ENCODE measurements around the gene ANTXR1. TPM values are rescaled to one million over a fixed set of nuclear protein-coding genes. Genes with fewer than 3 reads are reported as not detected.

ANTXR1 gene
- total RNA-seq, 2 experiments from 2014 or later = not detected

DNA sequence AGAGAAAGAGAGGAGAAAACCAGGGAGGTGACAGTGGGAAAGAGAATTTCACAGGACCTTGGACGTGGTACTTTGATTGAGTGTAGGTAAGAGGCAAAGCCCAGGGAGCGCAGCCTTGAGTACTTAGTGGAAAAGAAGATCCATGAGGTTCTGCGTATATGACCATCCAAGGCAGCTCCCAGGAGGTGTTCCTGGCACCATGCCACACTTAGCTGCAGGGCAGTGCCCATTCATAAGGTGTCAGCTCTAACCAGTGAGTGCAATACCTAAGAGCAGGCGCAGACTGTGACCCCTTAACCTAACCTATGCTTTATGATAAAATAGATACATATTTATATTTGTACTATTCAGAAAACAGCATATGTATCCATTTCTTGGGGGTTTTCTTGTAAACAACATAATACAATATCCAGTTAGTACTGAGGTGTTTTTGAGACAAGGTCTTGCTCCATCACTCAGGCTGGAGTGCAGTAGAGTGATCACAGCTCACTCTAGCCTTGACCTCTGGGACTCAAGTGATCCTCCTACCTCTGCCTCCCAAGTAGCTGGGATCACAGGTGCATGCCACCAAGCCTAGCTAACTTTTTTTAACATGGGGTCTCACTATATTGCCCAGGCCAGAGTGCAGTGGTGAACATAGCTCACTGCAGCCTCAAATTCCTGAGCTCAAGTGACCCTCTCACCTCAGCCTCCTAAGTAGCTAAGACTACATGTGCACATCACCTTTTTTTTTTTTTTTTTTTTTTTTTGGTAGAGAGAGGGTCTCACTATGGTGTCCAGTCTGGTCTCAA is 199.5 kb downstream of the ANTXR1 start:
- ChIA-PET CTCF (no interaction called here), POLR2A (interaction anchor here (0.6 kb wide), 1 partner anchor 65 kb away, joined by 3 read pairs; no protein-coding TSS in a partner anchor)
- no peaks in the 10 kb centered on the region for H3K4me1 Mint-ChIP-seq (ENCODE audit: low read depth)

DNA sequence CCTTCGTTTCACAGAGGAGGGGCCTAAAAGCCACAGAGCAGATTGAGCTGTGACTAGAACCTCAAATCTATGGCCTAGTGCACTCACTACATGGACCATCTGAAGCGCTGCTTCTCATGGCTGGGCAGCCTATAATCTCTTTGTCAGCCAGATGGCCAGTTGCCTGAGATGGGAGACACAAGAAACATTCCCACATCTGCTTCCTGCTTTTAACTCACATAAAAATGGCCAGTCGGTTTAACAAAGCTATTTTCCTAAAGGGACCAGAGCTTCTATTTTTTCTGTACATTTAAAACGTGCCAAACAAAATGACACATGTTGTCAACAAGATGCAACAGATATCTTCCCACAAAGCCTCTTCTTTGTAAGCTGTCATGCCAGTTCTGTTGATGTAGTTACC is 200.2 kb downstream of the ANTXR1 start:
- ChIA-PET POLR2A (interaction anchor here (0.6 kb wide), 1 partner anchor 64 kb away, joined by 3 read pairs; no protein-coding TSS in a partner anchor), CTCF (no interaction called here)
- H3K36me3 Mint-ChIP-seq = no peaks in the 10 kb centered on the region
- no peak for DNase-seq
- no peaks in the 10 kb centered on the region for H3K4me1 Mint-ChIP-seq (ENCODE audit: low read depth)
- intact Hi-C loops (cut with micrococcal nuclease) = no loop called here
- no peak overlapping the region for H3K27ac Mint-ChIP-seq
- H3K9me3 Mint-ChIP-seq = no peaks in the 10 kb centered on the region
- no peaks in the 10 kb centered on the region for H3K27me3 Mint-ChIP-seq
- no peak overlapping the region for H3K4me3 Mint-ChIP-seq

More for the DNA sequence above, 199.5 kb downstream of the ANTXR1 start:
- intact Hi-C loops (cut with micrococcal nuclease) = no loop called here
- Mint-ChIP-seq H3K9me3 (no peaks in the 10 kb centered on the region), H3K4me3 (no peak overlapping the region), H3K27ac (no peak overlapping the region), H3K36me3 (no peaks in the 10 kb centered on the region), H3K27me3 (peaks cover 3% of the 10 kb centered on the region)
- no peak for DNase-seq

DNA sequence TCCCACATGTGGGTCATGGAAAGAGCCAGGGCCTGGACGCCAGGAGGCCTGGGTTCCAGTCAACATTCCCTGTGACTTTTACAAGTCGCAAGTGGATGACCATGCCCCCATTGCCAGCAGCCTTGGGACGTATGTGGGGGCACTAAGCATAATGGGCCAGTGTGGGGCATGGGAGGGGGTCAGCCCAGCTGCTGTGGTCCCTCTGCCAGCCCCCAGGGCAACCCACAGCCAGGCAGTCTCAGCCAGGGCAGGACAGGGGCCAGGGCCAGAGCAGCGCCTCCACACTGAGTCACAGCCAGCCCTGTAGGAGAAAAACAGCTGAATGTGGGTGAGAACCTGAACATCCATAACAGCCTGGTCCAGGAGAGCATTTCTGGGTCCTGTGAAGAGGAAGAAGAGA is 200.8 kb downstream of the ANTXR1 start:
- Mint-ChIP-seq H3K36me3 (no peaks in the 10 kb centered on the region), H3K27me3 (no peaks in the 10 kb centered on the region), H3K4me3 (no peak overlapping the region), H3K9me3 (no peaks in the 10 kb centered on the region), H3K27ac (no peak overlapping the region), H3K4me1 (ENCODE audit: low read depth) (no peaks in the 10 kb centered on the region)
- CTCF ChIA-PET = no interaction called here
- intact Hi-C loops (cut with micrococcal nuclease) = no loop called here
- DNase-seq = no peak
- POLR2A ChIA-PET = no interaction called here

DNA sequence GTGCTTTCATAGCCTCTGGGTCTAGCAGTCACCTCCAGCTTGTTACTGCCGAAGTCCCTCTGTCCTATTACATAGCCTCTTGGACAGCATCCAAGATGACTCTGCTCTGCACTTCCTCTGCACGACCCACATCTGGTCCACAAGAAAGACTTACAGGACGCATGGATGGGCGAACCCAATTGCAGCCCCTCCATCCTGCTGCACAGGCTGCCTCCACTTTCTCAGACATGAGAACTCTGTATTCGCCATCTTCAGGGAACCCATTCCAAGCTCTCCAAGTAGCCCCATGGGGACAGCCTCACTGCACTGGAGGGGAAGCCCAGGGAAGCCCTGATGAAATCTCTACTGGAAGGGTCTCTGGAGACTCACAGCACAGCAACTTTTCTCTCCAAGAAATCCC is 201.9 kb downstream of the ANTXR1 start:
- H3K4me3 Mint-ChIP-seq = no peak overlapping the region
- H3K27me3 Mint-ChIP-seq = no peaks in the 10 kb centered on the region
- no peaks in the 10 kb centered on the region for H3K36me3 Mint-ChIP-seq
- intact Hi-C loops (cut with micrococcal nuclease) = no loop called here
- no peak overlapping the region for H3K27ac Mint-ChIP-seq
- ChIA-PET CTCF (no interaction called here), POLR2A (no interaction called here)
- H3K9me3 Mint-ChIP-seq = no peaks in the 10 kb centered on the region
- H3K4me1 Mint-ChIP-seq (ENCODE audit: low read depth) = no peaks in the 10 kb centered on the region
- no peak for DNase-seq

DNA sequence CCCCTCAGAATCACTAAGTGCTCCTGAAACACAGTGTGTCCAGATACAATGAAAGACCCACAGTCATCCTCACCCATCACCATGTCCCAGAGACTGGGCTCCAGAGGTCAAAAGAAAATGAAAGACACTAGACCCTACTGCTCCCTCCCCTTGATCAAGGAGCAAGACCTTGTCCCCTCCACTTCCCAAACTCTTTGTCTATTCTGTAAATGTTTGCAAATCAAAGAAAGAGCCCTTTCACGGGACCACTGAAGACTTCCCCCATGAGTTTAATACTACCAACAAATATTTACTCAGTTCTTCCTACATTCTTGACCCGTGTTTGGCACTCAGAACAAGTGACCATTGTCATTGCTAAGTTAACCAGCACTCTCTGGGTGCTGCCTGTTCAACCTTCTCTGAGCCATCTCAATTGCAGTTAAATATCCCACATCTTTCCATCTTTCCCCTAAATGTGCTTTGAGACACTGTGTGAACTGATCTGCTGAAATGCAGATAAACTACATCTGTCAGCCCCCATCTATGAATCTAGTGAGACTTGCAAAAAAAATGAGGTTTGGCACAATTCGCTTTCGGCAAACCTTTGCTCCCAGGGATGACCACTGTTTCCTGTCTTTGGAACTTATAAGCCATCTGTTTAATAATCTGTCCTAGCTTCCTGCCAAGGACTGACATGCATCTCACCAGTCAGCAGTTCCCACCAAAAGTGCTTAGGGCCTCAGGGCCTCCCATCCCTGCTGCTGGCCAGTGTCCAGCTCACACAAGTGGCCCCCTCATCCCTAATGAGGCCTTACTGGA is 203.8 kb downstream of the ANTXR1 start:
- POLR2A ChIA-PET = no interaction called here
- no peaks in the 10 kb centered on the region for H3K9me3 Mint-ChIP-seq
- no peak overlapping the region for H3K4me3 Mint-ChIP-seq
- no peaks in the 10 kb centered on the region for H3K36me3 Mint-ChIP-seq
- H3K27ac Mint-ChIP-seq = no peak overlapping the region
- intact Hi-C loops (cut with micrococcal nuclease) = no loop called here
- no peak for DNase-seq
- H3K27me3 Mint-ChIP-seq = peaks cover 2% of the 10 kb centered on the region
- CTCF ChIA-PET = no interaction called here
- H3K4me1 Mint-ChIP-seq (ENCODE audit: low read depth) = no peaks in the 10 kb centered on the region

DNA sequence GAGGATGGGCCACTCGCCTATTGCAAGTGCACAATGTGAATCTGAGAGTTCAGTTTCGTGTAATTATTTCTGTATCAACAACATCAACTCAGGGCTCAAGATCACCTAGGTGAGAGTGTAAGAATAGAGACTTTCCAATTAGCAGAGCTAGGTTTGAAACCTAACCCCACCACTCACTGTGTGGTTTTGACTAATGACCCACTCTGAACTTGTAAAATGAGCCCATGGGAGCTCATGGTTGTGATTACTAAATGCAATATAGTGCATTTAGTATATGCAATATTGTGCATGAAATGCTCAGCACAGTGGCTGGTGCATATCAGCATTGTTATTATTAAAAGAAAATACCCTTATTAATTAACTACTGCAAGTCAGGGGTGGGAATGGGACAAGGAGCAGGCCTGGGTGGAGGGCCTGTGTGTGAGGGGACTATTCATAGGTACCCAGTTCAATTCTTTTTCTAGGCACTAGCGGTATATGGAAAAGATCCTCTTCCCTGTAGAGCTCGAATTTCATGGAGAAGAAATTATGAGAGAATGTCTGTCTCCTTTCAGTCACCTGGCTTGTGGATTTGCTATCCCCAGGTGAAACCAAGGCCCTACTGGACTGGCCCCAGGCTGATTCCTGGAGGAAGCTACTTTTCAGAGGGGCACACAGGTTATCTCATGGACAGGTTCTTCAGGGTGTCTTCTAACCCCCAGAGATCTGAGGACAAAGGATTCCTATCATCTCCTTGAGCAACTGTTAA is 204.5 kb downstream of the ANTXR1 start:
- H3K36me3 Mint-ChIP-seq = no peaks in the 10 kb centered on the region
- ChIA-PET CTCF (no interaction called here), POLR2A (no interaction called here)
- intact Hi-C loops (cut with micrococcal nuclease) = no loop called here
- H3K27me3 Mint-ChIP-seq = peaks cover 7% of the 10 kb centered on the region
- H3K9me3 Mint-ChIP-seq = no peaks in the 10 kb centered on the region
- no peak overlapping the region for H3K27ac Mint-ChIP-seq
- H3K4me1 Mint-ChIP-seq (ENCODE audit: low read depth) = no peaks in the 10 kb centered on the region
- DNase-seq = no peak
- H3K4me3 Mint-ChIP-seq = no peak overlapping the region

DNA sequence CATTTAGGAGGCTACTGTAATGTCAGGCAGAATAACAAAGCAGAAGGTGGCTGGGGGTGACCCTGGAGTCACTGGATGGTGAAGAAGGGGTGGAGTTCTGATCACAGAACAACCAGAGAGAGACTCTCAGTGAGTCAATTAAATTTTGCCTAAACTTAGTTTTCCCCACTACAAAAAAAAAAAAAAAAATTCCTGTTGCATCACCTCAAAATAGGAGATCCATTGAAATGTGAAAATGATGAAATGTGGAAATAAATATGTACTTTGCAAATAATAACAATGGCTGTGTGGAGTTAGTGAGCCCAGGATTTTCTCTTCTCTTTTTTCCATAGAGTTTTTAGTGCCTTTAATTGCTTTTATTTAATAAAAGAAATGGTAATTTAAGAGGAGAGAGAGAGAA is 208.5 kb downstream of the ANTXR1 start:
- no peak overlapping the region for H3K4me3 Mint-ChIP-seq
- intact Hi-C loops (cut with micrococcal nuclease) = no loop called here
- CTCF ChIA-PET = no interaction called here
- no peak for DNase-seq
- no peaks in the 10 kb centered on the region for H3K36me3 Mint-ChIP-seq
- no peak overlapping the region for H3K27ac Mint-ChIP-seq
- no peaks in the 10 kb centered on the region for H3K4me1 Mint-ChIP-seq (ENCODE audit: low read depth)
- H3K9me3 Mint-ChIP-seq = no peaks in the 10 kb centered on the region
- POLR2A ChIA-PET = interaction anchor here (0.6 kb wide), 1 partner anchor 547 kb away, joined by 4 read pairs; no protein-coding TSS in a partner anchor
- H3K27me3 Mint-ChIP-seq = peaks cover 11% of the 10 kb centered on the region

DNA sequence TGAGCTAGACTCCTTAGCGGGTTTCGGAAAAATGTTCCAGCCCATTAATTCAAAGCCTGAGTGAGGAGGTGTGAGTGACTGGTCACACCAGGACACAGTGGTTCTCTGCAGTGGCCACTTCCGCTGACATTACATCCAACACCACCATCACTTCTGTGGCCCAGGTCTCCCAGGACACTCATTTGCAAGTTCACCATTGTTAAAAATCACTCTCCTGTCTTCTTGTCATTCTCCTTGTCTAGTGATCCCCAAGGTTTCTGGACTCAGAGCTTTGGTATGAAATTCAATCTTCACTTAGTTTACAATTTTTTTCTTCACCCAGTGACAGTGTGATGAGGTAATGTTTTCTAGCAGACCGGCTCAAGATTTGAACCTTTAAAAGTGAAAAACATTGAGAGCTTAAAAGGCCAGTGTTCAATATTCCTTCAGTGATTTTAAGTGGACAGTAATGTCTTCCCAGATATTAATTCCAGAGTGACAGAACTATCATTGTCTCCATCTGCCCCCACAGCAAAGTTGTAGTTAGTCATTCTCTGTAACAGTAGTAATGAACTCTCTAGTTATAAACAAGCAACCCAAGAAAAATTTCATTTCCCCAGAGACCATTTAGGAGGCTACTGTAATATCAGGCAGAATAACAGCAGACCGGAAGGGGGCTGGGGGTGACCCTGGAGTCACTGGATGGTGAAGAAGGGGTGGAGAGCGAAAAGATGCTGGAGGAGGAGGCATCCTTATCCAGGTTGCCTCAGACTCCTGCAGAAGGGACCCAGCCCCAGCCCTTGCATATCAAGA is 209.2 kb downstream of the ANTXR1 start:
- peaks cover 11% of the 10 kb centered on the region for H3K27me3 Mint-ChIP-seq
- POLR2A ChIA-PET = interaction anchor here (0.6 kb wide), 1 partner anchor 546 kb away, joined by 4 read pairs; no protein-coding TSS in a partner anchor
- no peaks in the 10 kb centered on the region for H3K9me3 Mint-ChIP-seq
- no peak overlapping the region for H3K27ac Mint-ChIP-seq
- no peaks in the 10 kb centered on the region for H3K4me1 Mint-ChIP-seq (ENCODE audit: low read depth)
- H3K36me3 Mint-ChIP-seq = no peaks in the 10 kb centered on the region
- CTCF ChIA-PET = no interaction called here
- H3K4me3 Mint-ChIP-seq = no peak overlapping the region
- no peak for DNase-seq
- intact Hi-C loops (cut with micrococcal nuclease) = no loop called here

DNA sequence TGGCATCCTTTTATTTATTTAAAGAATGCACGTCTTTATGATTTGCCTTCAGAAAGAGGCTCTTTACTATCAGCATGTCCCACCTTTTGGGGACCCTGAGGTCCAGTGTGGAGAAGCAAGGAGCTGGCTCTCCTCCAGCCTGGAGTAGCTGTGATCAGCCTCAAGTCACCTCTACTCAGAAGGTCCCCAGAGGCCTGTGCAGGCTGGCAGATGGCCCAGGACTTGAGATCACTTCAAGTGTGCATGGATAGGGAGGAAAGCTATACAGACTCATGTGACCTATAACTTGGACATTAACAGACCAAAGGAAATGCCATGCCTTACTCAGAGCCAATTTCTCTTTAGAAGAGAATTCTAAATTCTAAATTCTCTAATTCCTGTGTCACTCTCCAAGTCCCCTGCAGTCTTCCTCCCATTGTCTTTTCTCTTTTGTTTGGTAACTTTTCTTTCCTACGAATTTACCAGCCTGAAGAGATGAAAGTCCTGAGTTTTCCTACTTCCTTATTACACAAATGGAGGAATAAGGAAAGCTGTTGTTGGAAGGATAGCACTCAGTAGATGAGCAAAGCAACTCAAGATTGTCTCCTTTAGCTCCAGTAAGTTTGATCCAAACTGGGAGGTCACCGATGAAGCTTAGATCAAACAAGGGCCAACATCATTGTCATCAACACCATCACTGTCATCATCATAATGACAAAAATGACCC is 210.1 kb downstream of the ANTXR1 start:
- no peaks in the 10 kb centered on the region for H3K4me1 Mint-ChIP-seq (ENCODE audit: low read depth)
- ChIA-PET CTCF (no interaction called here), POLR2A (interaction anchor here (0.5 kb wide), 1 partner anchor 359 kb away, joined by 3 read pairs; no protein-coding TSS in a partner anchor)

DNA sequence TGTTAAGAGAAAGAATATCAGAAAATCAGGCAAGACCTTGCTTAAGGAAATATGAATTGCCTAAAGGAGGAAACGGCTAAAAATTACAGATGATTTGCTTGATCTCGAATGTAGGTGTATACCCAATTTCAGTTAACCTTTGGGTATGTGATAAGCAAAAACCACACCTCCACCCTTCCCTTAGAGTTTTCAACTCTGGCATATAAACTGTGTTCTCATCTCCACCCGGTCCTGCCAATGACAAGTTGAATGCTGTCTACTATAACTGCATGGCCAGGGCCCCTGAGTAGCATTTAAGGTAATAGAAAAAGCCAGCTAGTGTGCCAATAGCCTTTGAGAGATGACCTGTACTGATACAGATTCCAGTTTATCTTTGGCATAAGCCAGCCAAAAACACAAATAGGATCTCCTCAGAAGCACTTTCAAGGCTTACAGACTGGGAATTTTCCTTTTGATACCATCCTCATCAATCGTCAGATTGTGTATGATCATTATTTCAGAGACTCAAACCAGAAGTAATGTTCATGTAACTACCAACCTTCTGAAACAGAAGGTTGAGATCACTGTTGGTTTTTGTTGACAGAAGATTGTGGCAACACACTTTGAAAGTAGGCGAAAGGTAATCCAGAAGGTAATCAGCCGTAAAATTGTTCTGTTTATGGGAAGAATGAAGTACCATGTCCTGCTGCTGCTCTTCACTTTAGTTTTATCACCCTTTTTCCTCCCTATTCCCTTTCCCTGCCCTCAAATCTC is 211.0 kb downstream of the ANTXR1 start:
- Mint-ChIP-seq H3K27me3 (peaks cover 12% of the 10 kb centered on the region), H3K27ac (no peak overlapping the region), H3K4me3 (no peak overlapping the region), H3K9me3 (no peaks in the 10 kb centered on the region), H3K4me1 (ENCODE audit: low read depth) (no peaks in the 10 kb centered on the region), H3K36me3 (no peaks in the 10 kb centered on the region)
- intact Hi-C loops (cut with micrococcal nuclease) = no loop called here
- ChIA-PET POLR2A (no interaction called here), CTCF (no interaction called here)
- no peak for DNase-seq

More for the DNA sequence above, 210.1 kb downstream of the ANTXR1 start:
- intact Hi-C loops (cut with micrococcal nuclease) = no loop called here
- no peaks in the 10 kb centered on the region for H3K9me3 Mint-ChIP-seq
- no peak overlapping the region for H3K27ac Mint-ChIP-seq
- no peak for DNase-seq
- peaks cover 11% of the 10 kb centered on the region for H3K27me3 Mint-ChIP-seq
- no peak overlapping the region for H3K4me3 Mint-ChIP-seq
- no peaks in the 10 kb centered on the region for H3K36me3 Mint-ChIP-seq

DNA sequence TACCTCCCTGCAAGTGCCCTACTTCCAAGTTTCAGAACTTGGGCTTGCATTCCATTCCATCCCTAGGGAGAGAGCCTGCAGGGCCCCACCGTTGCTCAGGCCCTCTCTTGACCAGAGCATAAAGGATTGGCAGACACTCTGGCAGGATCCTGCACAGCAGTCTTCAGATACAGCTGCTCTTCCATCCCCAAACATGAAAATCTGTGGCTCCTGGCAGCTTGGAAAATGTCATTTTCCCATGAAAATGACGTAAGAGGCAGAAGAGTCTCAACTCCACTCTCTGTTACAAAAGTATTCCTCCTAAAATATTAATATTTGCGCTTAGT is 211.5 kb downstream of the ANTXR1 start:
- CTCF ChIA-PET = no interaction called here
- Mint-ChIP-seq H3K27ac (no peak overlapping the region), H3K4me1 (ENCODE audit: low read depth) (no peaks in the 10 kb centered on the region), H3K27me3 (peaks cover 13% of the 10 kb centered on the region), H3K36me3 (no peaks in the 10 kb centered on the region), H3K4me3 (no peak overlapping the region), H3K9me3 (no peaks in the 10 kb centered on the region)
- POLR2A ChIA-PET = no interaction called here
- no peak for DNase-seq
- intact Hi-C loops (cut with micrococcal nuclease) = no loop called here

Measured in activated CD4-positive, alpha-beta memory T cell treated with anti-CD3 and anti-CD28 coated beads for 36 hours (primary cell).